Thoracic aorta (tissue), 2 donors: ENCODE measurements around the gene FTSJ1. TPM values are rescaled to one million over a fixed set of nuclear protein-coding genes. Genes with fewer than 3 reads are reported as not detected.
"Not testable (repeated sequence)": the region's sequence is repeated elsewhere in the genome, so short reads cannot be mapped to it uniquely, and the experiment has no call there.

Source experiments
- ATAC-seq: fragments of 150-250 bp; one replicate; pipeline ENCODE4 v1.8.0; 2017; ENCODE audit warnings: low read depth; ENCODE audit not compliant: insufficient number of reproducible peaks, low FRiP score
- DNase-seq: peaks from one replicate; pipeline ENCODE4 v3.0.0-alpha.2; 2020; ENCODE audit warnings: low spot score
- H3K27ac ChIP-seq, 2 donors: fragments of 200-600 bp; sonication (generic); 1 replicate in 1 of 2; 2 replicates in 1 of 2; pipeline ENCODE4 v1.5.1; 2016; ENCODE audit warnings: mild to moderate bottlenecking in 2 of 2, moderate library complexity in 2 of 2
- H3K27me3 ChIP-seq: fragments of 200-600 bp; sonication (generic); replicated peaks from 2 replicates; pipeline ENCODE4 v1.6.0; 2016; ENCODE audit warnings: mild to moderate bottlenecking; ENCODE audit not compliant: insufficient read depth
- H3K36me3 ChIP-seq: fragments of 200-600 bp; sonication (generic); one replicate; pipeline ENCODE4 v1.5.1; 2016
- H3K4me1 ChIP-seq, 2 donors: fragments of 200-600 bp; sonication (generic); 1 replicate in 1 of 2; 2 replicates in 1 of 2; pipeline versions ENCODE4 v1.5.1 to v1.6.0; 2016; ENCODE audit warnings: low read depth in 2 of 2, mild to moderate bottlenecking in 1 of 2; ENCODE audit not compliant: control insufficient read depth in 1 of 2
- H3K4me3 ChIP-seq: fragments of 200-600 bp; sonication (generic); 2 replicates; pipeline ENCODE4 v1.5.1; 2016; ENCODE audit warnings: mild to moderate bottlenecking
- H3K9me3 ChIP-seq: fragments of 200-600 bp; sonication (generic); 2 replicates; pipeline ENCODE4 v1.5.1; 2016
- CTCF ChIP-seq: fragments of 200-600 bp; sonication (generic); IDR thresholded peaks from one replicate; pipeline ENCODE4 v1.5.1; 2019; ENCODE audit warnings: antibody characterized with exemption
- total RNA-seq, 2 donors: library from RNA; depleted of rRNA; stranded (reverse); fragments of >200 nt; gene quantifications; one replicate each; pipeline versions ENCODE4 v1.1.0 to v1.2.3, GENCODE V29; 2016

Gene FTSJ1
- total RNA-seq, 2 donors from 2014 or later = 44.7 to 61.0 TPM

- TF ChIP-seq CTCF = no peak
- Histone ChIP-seq H3K9me3 (no peaks in the 10 kb centered on the region), H3K27me3 (no peaks in the 10 kb centered on the region), H3K36me3 (no peaks in the 10 kb centered on the region), H3K27ac (peak within 1 kb of the TSS in 1 of 2 donors; percentile 67), H3K4me3 (peak within 1 kb of the TSS; percentile 82), H3K4me1 (peaks cover 0 to 5% of the 10 kb centered on the region in 2 donors)
- DNase-seq (peak; percentile 62), ATAC-seq (peak; percentile 94)
Observed at GRCh38 chrX:48521353-48522243, 45.6 kb downstream of the FTSJ1 start, which contains the start of gene EBP. Gene EBP (plus strand): TSS chrX:48521808. CDS start chrX:48523772, 1,964 bp downstream.

GRCh38 chrX:48522291-48522690 is 46.3 kb downstream of the FTSJ1 start:
- H3K27ac ChIP-seq = peak overlapping the region in 1 of 2 donors; percentile 67
- H3K4me3 ChIP-seq = peak overlapping the region; percentile 82
- ATAC-seq (no peak), DNase-seq (no peak)
- H3K36me3 ChIP-seq = no peaks in the 10 kb centered on the region
- no peaks in the 10 kb centered on the region for H3K27me3 ChIP-seq
- no peak for TF ChIP-seq CTCF
- H3K9me3 ChIP-seq = no peaks in the 10 kb centered on the region
- H3K4me1 ChIP-seq = peaks cover 0 to 5% of the 10 kb centered on the region in 2 donors

- no peak overlapping the region for H3K4me3 ChIP-seq
Observed at GRCh38 chrX:48523682-48524081, 47.7 kb downstream of the FTSJ1 start.

GRCh38 chrX:48525853-48526252 is 49.9 kb downstream of the FTSJ1 start:
- not testable (repeated sequence) for H3K36me3 ChIP-seq, H3K4me3 ChIP-seq, H3K27me3 ChIP-seq, H3K27ac ChIP-seq, H3K9me3 ChIP-seq, H3K4me1 ChIP-seq, DNase-seq, ATAC-seq

More at GRCh38 chrX:48523682-48524081, 47.7 kb downstream of the FTSJ1 start:
- Histone ChIP-seq H3K27ac (no peak overlapping the region), H3K4me1 (peaks cover 0 to 5% of the 10 kb centered on the region in 2 donors), H3K36me3 (no peaks in the 10 kb centered on the region), H3K9me3 (no peaks in the 10 kb centered on the region), H3K27me3 (no peaks in the 10 kb centered on the region)
- DNase-seq (no peak), ATAC-seq (no peak)
- no peak for TF ChIP-seq CTCF

GRCh38 chrX:48530736-48531135 is 54.7 kb downstream of the FTSJ1 start:
- no peak for TF ChIP-seq CTCF
- ATAC-seq = no peak
- Histone ChIP-seq H3K36me3 (no peaks in the 10 kb centered on the region), H3K9me3 (no peaks in the 10 kb centered on the region), H3K4me3 (no peak overlapping the region), H3K27me3 (no peaks in the 10 kb centered on the region), H3K4me1 (no peaks in the 10 kb centered on the region), H3K27ac (no peak overlapping the region)
- DNase-seq = no peak
